Inferior parietal cortex (tissue), 1 donor: ENCODE results near the gene CALN1.
"Not testable (repeated sequence)": the region's sequence is repeated elsewhere in the genome, so short reads cannot be mapped to it uniquely, and the experiment has no call there.

Source experiments
- DNase-seq: peaks from one replicate; pipeline ENCODE4 v3.0.0-alpha.2; 2016; ENCODE audit errors: extremely low spot score

The CALN1 gene

DNA sequence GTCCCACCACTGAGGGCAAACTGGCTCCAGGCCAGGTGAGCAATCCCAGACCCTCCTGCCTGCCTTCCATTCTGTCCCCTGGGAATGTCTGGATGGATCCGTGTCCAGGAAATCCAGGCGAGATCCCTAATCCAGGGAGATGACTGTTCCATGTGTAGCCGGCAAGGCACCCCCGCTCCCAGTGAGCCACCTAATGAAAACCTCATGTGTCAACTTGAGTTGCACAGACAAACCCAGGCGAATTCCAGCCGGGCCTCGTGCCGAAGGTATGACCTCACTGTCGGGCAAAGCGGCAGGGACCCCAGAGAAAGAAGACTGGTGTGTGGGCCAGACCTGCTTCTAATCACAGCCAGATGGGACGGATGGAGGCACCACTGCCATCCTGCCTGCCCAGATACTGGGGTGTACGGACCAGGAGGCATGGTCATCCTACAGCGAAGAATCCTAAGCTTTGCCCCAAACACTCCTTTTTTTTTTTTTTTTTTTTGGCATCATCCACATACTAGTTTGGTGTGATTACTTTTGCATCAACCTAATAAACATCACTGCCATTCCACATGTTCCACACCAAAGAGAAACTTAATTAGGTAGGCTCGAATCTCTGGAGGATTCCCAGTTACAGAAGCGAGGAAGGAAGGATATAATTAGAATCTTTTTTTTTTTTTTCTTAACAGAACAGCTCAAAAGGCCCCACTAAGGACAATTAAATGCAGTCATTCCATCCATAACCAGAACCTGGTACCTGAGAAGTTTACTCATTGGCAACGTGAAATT is 313.1 kb downstream of the CALN1 start:
- DNase-seq, result no peak

DNA sequence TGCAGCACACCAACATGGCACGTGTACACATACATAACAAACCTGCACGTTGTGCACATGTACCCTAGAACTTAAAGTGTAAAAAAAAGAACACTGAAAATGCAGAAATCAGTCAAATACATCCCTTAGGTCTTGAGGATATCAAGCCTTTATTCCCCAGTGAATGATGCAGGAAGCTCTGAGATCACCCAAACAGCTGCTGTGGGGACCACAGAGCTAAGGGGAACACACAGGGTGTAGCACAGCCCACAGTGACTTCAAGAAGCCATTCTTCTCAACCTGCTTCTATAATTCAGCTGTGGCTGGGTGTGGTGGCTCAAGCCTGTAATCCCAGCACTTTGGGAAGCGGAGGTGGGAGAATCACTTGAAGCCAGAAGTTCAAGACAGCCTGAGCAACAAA is 314.9 kb downstream of the CALN1 start:
- no peak for DNase-seq

DNA sequence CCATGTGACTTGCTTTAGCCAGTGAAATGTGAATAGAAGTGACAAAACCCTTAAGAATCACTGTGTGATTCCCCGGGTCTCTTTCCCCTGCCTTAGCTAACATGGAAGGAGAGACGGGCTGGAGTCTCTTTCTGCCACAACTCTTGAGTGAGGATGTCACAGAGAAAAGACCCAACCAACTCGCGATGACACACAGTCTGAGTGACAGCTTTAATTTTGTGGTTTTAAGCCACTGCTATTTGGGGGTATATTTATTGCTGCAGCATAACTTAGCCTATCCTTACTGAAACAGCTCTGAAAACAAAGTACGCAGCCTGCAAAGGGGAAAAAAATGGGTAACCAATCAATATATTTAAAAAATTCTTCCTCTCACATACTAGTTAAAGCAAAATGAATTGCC is 319.4 kb downstream of the CALN1 start:
- DNase-seq, result no peak

DNA sequence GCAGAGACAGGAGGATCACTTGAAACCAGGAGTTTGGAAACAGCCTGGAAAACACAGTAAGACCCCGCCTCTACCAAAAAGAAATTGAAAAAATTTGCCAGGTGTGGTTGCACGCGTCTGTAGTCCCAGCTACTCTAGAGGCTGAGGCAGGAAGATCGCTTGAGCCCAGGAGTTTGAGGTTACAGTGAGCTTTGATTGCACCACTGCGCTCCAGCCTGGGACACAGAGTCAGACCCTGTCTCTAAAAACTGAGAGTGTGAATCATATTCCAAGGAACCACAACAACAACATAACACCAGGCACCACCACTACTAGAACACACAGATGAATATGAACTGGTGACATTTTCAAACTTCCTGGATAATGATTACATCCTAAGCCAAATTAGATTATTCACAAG is 324.2 kb downstream of the CALN1 start:
- DNase-seq, result no peak

DNA sequence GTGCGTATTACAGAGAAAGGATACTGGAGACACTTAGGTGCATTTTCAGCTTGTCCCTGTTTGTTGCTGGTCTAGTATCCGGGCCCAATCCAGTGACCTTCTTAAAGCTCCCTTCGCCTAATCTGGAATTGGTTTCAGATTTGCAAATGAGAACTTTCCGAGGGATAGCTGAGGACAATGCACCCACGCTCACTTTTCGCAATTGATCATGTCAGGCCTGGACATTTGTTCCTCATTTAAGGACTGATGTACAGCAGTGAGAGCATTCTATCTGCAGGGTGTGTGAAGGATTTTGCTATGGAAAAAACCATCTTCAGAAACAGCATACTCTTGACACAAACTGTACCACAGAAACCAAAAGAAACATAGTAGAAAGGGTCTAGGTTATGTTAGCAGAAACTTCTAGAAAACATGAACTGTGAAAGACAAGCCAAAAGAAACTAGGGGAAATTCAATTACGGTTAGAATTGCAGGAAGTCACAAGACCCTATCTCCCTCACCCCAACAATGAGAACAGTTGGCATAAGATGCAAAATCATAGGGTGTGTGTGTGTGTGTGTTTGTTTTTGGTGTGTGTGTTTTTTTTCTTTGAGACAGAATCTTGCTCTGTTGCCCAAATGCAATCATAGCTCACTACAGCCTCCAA is 331.1 kb downstream of the CALN1 start:
- no peak for DNase-seq

DNA sequence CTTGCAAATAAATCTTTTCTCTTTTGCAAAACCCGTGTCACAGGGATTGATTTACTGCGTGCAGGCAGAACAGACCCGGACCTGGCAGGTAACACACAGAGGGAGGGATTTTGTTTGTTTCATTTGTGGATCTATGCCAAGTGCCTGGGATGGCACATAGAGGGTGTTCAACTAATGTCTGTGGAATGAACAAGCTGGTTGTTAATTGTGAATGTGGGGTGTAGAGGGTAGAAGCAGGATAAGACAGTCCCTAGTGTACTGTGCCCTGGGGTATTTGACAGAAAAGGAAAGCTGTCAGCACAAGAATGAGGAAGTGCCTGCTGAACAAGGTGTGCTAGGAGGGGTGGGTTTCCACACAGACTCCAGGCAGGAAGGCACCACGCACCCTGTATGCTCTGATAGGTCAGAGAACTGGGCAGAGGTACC is 331.8 kb downstream of the CALN1 start:
- DNase-seq, result no peak

DNA sequence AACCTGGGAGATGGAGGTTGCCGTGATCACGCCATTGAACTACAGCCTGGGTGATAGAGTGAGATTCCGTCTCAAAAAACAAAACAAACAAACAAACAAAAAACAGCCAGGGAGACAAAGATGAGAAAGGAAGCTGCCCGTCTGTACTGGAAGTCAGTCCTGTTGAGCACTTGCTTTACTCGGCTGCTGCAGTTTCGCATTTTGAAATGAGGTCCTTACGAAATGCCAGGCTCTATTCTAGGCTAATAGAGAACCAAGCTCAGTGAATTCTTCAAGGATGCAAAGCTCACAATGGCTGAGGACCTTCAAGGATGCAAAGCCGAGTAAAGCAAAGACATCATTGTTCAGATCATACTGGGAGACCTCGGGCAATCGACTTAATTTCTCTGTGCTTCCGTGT is 333.3 kb downstream of the CALN1 start:
- DNase-seq, result no peak

DNA sequence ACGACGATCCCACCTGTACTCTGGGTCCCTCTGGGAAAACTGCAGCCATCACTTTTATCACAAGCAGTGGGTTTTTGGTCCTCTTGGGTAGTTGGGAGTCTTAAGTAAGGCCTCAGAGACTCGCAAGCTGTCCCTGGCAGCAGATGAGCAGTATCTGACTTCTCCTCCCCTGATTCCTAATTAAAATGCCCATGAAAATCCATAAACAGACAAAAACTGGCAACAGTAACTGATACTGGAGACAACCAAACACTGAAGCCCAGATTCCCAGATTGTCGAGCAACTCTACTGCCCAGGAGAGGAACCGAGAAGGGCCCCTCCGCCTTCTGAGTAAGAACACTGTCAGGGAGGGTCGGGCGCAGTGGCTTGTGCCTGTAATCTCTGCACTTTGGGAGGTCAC is 333.8 kb downstream of the CALN1 start:
- DNase-seq, result no peak

DNA sequence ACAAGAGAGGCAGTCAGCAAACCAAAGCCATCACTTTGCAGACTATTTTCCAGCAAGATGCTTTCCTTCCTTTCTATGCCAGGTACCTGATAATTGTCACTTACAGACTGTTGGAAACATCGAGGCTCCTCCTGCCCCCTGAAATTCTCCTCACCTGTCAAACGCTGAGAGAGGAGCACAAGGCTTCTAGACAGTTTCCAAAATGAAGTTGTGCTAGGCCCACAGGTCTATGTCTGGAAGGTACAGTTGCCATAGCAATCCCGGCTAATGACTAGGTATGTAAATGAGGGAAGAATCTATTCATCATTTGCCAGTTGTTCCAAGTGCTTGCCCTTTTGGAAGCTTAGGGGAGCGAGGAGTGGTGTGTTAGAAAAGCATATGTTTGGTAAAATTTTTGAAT is 334.4 kb downstream of the CALN1 start:
- no peak for DNase-seq

DNA sequence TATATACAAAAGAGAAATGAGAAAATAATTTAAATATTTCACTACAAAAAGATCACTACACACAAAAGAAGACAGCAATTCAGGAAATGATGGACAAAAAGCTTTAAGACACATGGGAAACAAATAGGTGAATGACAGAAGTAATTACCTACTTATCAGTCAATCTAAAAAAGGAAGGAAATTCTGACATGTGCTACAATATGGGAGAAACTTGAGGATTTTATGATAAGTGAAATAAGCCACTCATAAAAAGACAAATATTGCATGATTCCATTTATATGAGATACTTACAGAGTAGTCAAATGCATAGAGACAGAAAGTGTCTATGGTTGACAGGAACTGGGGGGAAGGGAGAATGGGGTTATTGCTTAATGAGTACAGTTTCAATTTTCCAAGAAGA is 339.2 kb downstream of the CALN1 start:
- no peak for DNase-seq

DNA sequence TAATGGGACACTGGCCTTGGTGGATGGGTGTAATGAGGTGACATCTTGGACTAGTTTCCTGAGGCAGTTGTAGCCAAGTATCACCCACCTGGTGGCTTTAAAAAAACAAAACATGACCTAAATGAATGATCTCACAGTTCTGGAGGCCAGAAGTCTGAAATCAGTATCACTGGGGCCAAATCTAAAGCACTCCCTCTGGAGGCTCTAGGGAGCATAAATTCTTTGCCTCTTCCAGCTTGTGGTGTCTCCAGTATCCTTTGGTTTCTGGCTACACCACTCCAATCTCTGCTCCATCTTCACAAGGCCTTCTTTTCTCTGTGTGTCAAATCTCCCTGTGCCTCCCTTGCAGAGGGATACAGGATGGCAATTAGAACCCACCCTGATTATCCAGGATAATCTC is 342.9 kb downstream of the CALN1 start:
- DNase-seq, result no peak

DNA sequence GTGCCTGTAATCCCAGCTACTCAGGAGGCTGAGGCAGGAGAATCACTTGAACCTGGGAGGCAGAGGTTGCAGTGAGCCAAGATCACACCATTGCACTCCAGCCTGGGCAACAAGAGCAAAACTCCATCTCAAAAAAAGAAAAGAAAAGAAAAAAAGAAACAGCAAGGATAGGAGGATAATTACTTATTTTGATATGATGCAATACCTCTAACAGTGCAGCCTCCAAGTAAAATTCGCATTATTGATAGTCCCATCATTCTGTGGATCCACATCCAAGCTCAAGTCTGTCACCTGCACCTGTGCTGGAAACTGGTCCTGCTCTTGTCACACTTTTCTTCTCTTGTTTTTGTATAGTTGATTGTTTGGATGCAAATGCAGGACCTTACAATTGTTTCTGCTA is 346.4 kb downstream of the CALN1 start:
- DNase-seq, result not testable (repeated sequence)

DNA sequence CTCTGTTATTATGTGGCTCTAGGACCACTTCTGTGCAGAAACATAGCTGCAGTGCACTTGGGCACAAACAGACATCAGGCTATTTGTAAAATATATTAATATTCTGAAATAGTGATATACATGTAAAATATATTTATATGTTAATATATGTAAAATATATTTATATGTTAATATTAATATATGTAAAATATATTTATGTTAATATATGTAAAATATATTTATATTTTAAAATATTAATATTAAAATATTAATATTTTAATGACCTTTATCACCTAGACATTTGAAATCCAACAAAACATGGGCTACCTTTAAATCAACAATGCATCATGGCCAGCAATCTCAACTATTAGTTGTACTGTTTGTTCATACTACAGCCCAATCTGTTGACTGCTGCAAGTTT is 347.2 kb downstream of the CALN1 start:
- no peak for DNase-seq

DNA sequence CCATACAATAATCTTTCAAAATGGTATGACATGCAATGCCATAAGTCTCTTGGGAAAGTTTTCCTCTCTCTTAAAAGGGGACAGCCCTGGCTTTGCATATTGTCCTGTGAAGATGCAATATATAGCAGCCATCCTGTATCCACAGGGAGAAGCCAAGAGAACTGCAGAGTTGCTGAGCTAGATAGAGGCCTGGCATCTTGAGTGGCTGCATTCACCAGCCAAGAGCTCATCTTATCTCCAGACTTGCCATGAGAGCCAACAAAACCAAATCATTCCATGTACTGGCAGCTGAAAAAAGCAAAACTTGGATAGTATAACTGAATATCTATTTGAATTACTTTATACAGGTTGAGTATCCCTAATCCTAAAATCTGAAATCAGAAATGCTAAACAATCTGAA is 348.8 kb downstream of the CALN1 start:
- DNase-seq, result no peak

DNA sequence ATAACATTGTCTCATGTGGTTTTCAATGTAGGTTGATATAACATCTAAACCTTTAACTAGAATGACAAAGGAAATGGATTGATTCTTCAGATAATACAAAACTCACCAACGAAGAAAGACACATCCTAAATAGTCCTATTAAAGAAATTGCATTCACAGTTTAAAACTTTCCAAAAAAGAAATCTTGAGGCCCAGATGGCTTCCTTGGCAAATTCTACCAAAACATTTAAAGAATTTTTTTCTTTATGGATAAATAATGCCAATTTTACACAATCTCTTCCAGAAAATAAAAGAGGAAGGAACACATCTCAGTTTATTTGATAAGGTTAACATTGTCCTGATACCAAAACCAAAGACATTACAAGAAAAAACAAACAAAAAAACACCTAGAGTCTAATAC is 349.5 kb downstream of the CALN1 start:
- no peak for DNase-seq

DNA sequence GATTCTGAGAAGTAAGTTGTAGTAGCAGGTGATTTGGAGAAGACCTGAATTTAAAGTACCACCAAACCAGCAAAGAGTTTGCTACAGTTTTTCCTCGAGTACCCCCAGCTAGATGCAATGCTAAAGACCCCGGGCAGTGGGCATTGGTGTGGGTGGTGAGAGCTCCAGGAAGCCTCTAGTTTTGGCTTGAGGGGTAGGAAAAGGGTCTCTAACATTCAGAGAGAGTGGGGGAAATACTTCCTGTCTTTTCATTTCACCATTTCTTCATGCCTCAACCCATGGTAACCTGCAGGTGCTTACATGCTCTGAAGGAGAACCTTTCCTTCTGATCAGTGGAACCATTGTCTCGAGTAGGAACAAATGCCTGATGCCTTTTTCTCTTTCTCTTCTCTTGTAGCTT is 352.2 kb downstream of the CALN1 start:
- DNase-seq, result no peak

DNA sequence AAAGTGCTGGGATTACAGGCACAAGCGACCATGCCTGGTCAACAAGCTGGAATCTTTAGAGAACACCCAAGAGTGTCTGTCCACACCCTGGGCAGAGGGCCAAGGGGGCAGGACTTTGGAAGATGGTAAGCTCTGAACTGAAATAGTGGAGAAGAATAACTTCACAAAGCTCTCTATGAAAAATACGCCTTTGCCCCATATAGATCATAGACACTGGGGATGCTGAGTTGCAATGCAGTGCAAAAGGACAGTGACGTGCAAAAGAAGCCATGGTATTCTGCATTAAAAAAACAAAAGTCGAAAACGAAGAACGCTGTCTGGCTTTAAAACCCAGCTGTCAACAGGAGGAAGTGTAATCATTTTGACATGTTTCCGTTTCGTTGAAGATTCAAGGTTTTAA is 353.6 kb downstream of the CALN1 start:
- DNase-seq, result no peak

DNA sequence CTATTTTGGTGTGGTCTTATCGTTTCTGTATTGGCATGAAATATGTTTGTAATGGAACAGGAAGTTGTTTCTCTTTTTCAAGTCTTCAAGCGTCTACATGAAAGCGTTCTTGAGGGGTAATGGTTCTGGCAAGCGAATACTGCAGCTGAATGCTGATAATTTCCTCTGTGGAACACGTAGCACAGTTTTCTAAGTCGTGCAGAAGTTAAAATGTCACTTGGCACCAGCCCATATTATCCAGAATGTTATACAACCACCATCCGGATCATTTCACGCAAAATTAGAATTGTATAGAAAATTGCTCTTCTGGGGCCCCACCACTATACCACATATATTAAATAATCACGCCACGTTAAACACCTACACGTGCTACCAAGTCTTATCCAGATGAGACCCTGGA is 354.3 kb downstream of the CALN1 start:
- DNase-seq, result no peak

DNA sequence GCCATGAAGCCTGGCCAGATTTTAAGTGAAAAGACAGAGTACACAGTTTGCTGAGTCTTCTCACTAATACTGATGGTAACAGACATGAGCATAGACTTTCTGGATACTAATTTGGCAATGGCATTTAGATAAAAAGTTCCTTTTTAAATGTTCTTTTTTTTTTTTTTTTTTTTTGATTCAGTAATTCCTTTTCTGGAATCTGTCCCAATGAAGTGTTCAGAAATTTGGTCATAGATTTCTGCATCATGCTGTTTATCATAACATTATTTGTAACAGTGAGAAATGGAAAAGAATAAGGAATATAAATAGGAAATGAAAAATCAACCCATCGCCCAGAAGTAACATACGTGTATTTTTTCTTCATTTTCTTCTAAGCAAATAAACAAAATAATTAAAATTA is 354.9 kb downstream of the CALN1 start:
- no peak for DNase-seq

DNA sequence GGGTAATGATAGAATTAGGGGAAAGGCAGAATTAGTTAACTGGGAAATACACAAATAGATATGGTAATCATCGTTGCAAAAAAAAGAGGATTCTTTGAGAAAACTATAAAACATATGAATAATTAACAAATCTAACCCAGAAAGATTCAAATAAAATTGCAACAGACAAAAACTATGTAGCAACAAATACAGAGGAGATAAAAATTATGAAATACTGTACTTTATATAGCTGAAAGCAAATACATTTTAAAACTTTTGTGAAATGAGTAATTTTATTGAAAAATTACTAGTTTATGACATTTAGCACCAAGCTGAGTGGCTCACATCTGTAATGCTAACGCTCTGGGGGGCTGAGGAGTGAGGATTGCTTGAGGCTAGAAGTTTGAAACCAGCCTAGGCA is 356.7 kb downstream of the CALN1 start:
- no peak for DNase-seq

DNA sequence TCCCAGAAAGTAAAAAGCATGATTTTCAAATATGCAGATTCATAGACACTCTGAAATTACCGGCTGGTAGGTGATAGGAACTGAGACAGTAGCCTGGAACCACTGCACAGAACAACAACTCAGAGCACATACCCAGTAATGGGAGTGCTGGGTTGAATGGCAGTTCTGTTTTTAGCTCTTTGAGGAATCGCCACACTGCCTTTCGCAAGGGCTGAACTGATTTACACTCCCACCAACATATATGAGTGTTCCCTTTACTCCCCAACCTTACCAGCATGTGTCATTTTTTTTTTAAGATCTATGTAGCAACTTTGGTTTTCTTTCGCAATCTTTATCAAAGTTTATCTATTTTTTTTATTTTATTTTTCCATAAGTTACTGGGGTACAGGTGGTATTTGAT is 358.8 kb downstream of the CALN1 start:
- DNase-seq, result no peak

DNA sequence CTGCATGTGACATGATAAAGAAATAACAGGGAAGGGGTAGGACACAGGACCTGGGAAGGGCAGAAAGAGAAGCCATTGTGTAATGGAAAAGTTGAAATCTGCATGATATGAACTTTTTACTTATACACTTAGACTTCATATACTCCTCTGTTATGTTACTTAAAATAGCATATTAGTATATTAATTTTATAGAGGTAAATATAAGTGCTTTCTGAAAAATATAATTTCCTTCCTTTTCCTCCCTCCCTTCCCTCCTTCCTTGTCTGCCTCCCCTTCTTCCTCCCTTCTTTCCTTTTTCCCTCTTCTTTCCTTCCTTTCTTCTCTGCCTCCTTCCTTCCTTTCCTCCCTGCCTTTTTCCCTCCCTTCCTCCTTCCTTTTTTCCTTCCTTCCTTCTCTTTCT is 363.7 kb downstream of the CALN1 start:
- no peak for DNase-seq

DNA sequence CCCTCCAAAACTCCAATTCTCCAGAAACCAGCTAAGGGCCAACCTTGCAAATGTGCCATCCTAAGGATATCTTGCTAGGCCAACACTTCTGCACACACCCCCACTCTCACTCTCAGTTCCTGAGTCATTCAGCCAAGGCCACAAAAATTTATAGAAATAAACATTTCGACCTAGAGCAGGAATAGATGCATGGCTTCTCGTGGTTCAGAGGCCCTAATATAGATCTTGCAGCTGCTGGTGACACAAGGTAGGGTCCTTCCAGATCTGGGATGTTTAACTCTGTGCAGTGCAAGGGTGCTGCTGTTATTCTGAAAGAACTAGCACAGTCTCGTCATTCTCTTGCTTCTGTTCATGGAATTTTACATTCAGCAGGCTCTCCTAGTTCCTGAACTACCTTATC is 369.3 kb downstream of the CALN1 start:
- no peak for DNase-seq

DNA sequence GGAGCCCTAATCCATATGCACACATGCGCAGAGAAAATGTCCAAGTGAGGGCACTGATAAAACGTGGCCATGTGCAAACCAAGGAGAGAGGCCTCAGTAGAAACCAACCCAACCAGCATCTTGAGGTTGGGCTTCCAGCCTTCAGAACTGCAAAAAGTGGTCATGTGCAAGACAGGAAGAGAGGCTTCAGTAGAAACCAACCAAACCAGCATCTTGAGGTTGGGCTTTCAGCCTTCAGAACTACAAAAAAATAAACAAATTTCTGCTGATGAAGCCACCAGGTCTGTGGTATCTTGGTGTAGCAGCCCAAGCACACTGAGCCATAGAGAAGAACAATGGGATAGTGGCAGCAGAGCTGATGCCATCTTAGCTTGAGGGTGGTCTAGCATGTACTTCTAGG is 371.5 kb downstream of the CALN1 start:
- no peak for DNase-seq
